Left renal cortex interstitium (tissue), 4 donors: ENCODE measurements around the gene ANXA3. TPM values are rescaled to one million over a fixed set of nuclear protein-coding genes. Genes with fewer than 3 reads are reported as not detected.
A peak's percentile ranks its signal among the peaks of the same experiment; 100 is the strongest.
"Not testable (repeated sequence)": the region's sequence is repeated elsewhere in the genome, so short reads cannot be mapped to it uniquely, and the experiment has no call there.

Experiments used
- DNase-seq, 4 donors: peaks; one replicate each; pipeline ENCODE4 v3.0.0-alpha.2; 2013; ENCODE audit warnings: low read depth in 4 of 4, low spot score in 2 of 4, missing footprints in 1 of 4
- polyA plus RNA-seq, 4 donors: library from polyadenylated mRNA; unstranded; fragments of 120-200 nt; gene quantifications; one replicate each; pipeline ENCODE4 v1.2.1, GENCODE V29; 2013; ENCODE audit not compliant: insufficient read length in 4 of 4

Gene ANXA3, protein sequence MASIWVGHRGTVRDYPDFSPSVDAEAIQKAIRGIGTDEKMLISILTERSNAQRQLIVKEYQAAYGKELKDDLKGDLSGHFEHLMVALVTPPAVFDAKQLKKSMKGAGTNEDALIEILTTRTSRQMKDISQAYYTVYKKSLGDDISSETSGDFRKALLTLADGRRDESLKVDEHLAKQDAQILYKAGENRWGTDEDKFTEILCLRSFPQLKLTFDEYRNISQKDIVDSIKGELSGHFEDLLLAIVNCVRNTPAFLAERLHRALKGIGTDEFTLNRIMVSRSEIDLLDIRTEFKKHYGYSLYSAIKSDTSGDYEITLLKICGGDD
- polyA plus RNA-seq, result 10 to 100 TPM; 36.3 to 47.4 (median 42.4) TPM

GRCh38 chr4:78551420-78552351 lies at the start of gene ANXA3:
TSS of gene ANXA3 (plus strand) at chr4:78551770. CDS start at chr4:78554474, 2,704 bp downstream.
- DNase-seq, result no peak

DNA sequence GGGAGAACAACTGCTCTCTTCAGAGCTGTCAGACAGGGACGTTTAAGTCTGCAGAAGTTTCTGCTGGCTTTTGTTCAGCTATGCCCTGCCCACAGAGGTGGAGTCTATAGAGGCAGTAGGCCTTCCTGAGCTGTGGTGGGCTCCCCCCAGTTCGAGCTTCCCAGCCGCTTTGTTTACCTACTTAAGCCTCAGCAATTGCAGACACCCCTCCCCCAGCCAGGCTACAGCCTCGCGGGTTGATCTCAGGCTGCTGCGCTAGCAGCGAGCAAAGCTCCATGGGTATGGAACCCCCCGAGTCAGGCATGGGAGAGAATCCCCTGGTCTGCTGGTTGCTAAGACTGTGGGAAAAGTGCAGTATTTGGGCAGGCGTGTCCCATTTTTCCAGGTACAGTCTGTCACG lies 45.3 kb upstream of the ANXA3 start:
- DNase-seq, result not testable (repeated sequence)

DNA sequence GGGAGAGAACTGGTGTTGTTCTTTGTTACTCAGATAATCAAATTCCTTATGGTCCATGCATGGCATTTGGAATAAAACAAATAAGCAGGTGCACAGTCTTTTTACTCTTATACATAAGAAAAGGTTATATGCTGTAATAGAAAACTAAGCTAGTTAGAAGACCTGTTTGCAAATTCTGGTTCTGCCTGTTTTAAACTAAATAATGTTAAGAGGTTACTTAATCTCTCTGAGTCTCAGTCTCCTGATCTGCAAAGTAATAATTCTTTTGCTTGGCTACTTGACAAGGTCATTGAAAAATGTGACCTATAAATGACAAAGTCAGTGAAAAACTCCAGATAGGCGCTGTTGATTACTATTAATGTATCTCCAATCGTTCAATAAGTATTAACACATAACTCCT lies 42.5 kb upstream of the ANXA3 start:
- DNase-seq, result no peak

DNA sequence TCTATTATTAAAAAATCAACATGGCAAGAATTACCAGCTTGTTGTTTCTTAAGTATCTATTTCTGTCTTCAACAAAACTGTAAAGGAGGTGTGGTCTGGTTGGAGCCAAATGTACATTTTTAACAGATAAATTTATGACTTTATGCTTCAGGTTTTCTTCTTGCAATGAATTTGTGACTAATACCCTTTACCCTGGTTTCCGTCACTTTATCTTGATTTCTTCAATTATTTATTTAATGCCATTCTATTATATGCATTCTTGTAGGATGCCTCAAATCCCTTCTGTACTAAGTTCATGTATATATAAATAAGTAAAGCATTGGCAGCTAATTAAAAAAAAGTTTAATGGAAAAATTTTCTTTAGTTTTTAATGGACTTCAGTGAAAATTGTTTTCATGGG lies 41.5 kb upstream of the ANXA3 start:
- no peak for DNase-seq

GRCh38 chr4:78510681-78511080 lies 40.9 kb upstream of the ANXA3 start:
- no peak for DNase-seq

GRCh38 chr4:78512357-78512920 lies 39.1 kb upstream of the ANXA3 start:
- DNase-seq, result no peak

DNA sequence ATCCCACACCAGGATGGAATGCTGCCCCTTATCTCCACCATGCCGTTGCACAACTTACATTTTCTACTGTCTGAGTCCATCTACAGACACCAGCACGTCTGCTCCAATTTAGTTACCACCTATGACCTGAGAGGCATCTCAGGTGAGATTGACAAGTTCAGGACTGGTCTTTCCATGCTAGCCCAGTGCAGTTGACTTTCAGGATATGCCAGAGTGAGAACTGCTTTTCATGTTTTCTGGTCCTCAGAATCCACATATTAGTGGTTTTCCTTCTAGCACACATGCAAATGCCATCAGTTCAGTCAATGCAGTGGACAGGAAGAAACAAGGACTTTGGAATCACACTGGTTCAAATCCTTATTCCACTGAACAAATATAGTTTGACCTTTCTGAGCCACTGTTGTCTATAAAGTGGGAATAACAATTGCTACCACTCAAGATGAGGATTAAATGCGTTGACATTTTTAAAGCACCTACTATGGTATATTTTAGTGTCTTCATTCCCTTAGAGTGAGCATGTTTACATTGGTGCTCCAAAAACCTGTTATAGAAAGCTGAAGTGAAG lies 38.1 kb upstream of the ANXA3 start:
- no peak for DNase-seq

- DNase-seq, result peak in 3 of 4 donors; percentile 13 to 50 (median 29)
Measured at GRCh38 chr4:78517050-78517652, 34.4 kb upstream of the ANXA3 start.

DNA sequence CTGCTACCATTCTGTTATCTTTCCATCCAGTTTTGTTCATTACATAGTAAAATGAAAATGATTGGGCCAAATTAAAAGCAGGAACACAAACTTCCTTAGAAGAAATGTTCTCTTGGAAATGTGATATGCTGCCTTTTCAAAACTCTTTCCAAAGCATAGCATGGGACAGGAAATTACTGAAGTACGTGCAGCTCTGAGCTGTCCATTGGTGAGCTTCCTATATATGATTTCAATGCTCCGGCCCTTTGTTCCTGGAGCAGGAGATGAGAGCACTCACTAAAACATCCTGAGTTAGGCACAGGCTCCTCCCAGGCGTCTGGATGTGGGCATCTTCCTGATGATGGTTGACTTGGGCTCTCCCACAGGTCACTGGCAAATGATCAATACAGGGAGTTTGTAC lies 33.0 kb upstream of the ANXA3 start:
- DNase-seq, result no peak

- DNase-seq, result no peak
Measured at GRCh38 chr4:78519962-78520361, 31.6 kb upstream of the ANXA3 start.

DNA sequence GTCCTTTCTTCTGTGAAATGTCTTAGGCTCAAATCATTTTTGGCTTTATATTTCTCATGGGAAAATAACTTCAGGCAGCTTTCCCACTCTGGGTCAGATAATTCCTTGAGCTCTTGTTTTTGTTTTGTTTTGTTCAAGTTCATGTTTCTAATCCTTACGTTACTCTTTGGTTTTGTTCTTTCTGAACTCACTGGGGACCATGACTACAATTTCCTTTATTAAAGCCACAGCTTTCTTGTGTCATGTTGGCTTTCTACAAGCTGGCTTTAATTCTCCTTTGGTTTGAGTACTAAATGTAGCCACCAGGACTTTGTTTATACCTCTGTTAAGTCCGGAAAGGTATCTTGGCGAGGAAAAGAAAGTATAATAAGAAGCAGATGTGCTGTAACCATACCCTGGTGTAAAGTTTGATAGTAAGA lies 30.8 kb upstream of the ANXA3 start:
- DNase-seq, result no peak

DNA sequence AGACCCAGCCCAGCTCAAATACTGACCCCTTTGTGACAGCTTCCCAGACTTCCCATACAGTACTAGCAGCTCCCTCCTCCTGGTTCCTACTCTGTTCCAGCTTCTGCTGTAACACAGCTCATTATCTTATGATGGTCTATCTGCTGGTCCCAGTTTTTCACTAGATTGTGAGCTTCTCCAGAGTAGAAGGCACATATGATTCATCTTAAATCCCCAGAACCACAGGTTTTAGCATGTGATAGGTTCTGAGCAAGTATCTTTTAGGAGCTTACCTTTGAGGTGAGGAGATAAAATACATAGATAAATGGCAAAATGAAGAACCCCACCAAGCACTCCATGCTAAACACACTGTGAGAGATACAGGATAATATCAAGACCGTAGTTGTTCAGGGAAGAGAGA lies 27.6 kb upstream of the ANXA3 start:
- no peak for DNase-seq

GRCh38 chr4:78525559-78525958 lies 26.0 kb upstream of the ANXA3 start:
- DNase-seq, result no peak

DNA sequence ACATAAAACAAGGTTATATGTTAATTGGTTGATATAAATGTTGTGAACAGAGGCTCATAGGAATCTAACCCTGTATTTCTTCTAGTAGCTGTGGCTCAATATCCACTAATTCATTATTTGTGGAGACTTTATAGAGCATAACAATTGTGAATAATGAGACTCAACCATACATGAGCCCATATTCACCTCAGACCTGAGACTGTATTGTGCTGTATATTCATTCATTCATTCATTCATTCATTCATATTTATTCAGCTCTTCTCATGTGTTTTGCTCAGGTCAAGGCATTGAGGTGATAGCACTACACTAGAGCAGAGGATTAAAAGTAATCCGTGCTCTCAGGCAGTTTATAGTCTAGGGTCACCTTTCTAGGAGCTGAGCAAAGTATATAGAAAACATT lies 24.5 kb upstream of the ANXA3 start:
- DNase-seq, result no peak

GRCh38 chr4:78527555-78527954 lies 24.0 kb upstream of the ANXA3 start:
- no peak for DNase-seq

- no peak for DNase-seq
Measured at GRCh38 chr4:78528327-78528726, 23.2 kb upstream of the ANXA3 start.

GRCh38 chr4:78529569-78530209 lies 21.9 kb upstream of the ANXA3 start:
- DNase-seq, result no peak

- no peak for DNase-seq
Measured at GRCh38 chr4:78532046-78532445, 19.5 kb upstream of the ANXA3 start.

DNA sequence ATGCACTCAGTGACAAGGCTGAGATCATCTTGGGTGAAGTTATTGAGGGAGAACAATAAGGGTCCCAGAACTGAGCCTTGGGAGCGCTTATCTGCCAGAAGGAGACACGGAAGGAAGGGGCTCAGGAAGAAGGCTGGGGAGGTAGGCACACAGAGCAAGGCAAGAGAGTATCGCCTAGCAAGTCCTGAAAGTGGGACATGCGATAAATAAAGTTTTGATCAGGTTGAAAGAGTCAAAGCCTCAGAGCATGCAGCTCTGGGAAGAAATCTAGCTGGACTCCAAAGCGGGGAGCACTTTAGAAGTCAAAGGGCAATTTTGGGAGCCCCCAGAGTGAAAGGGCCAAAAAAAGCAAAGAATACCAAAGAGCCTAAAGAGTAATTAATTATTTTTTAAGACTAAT lies 17.7 kb upstream of the ANXA3 start:
- DNase-seq, result no peak

GRCh38 chr4:78534286-78534955 lies 17.1 kb upstream of the ANXA3 start:
- DNase-seq, result no peak
